Panc1 (cell line): ENCODE data around the gene PRMT3. TPM values are rescaled to one million over a fixed set of nuclear protein-coding genes. Genes with fewer than 3 reads are reported as not detected.

Experiments
- ATAC-seq: fragments of 200-7000 bp; cut with Tn5 transposase; 2 replicates; pipeline ENCODE4 v1.9.1; 2020; ENCODE audit warnings: mild to moderate bottlenecking, moderate library complexity
- BruUV-seq: library from RNA; stranded (reverse); fragments of 400-500 nt; replicated peaks from 2 replicates; lab custom pipeline; 2021; lab: Mats Ljungman, UMichigan
- CTCF ChIA-PET: fragments of 300-600 bp; sonication (Branson Sonifier 250); formaldehyde crosslinking; loops from one replicate; lab custom pipeline; 2022; ENCODE audit warnings: antibody characterized with exemption; lab: Charles Lee
- POLR2A ChIA-PET: fragments of 300-600 bp; sonication (Branson Sonifier 250); formaldehyde crosslinking; loops from one replicate; lab custom pipeline; 2022; ENCODE audit warnings: antibody characterized with exemption; lab: Charles Lee
- DNase-seq: peaks from one replicate; pipeline ENCODE4 v3.0.0-alpha.2; 2010; ENCODE audit warnings: low read depth, low spot score
- H3K27ac ChIP-seq: 2 replicates; pipeline ENCODE4 v1.5.1; 2011; ENCODE audit warnings: mild to moderate bottlenecking, low read length, inconsistent platforms
- H3K27me3 ChIP-seq: fragments of 200-500 bp; sonication (Bioruptor generic); 2 replicates; pipeline ENCODE4 v1.6.0; 2014; ENCODE audit warnings: low read length, inconsistent platforms; ENCODE audit not compliant: control insufficient read depth, insufficient read depth
- H3K36me3 ChIP-seq: fragments of 200-500 bp; sonication (Bioruptor generic); 2 replicates; pipeline ENCODE4 v1.5.1; 2014; ENCODE audit warnings: inconsistent platforms, mild to moderate bottlenecking, low read length, moderate library complexity; ENCODE audit not compliant: control insufficient read depth, insufficient read depth
- H3K4me1 ChIP-seq: 2 replicates; pipeline ENCODE4 v1.5.1; 2011; ENCODE audit warnings: inconsistent platforms, mild to moderate bottlenecking, low read length, moderate library complexity; ENCODE audit not compliant: control insufficient read depth, insufficient read depth
- H3K4me3 ChIP-seq, 2 experiments: 2 replicates each; pipeline ENCODE4 v1.5.1; 2011 to 2012; ENCODE audit warnings: low read depth in 2 of 2, low read length in 2 of 2, mild to moderate bottlenecking in 2 of 2, inconsistent platforms in 1 of 2, moderate library complexity in 1 of 2
- H3K9me3 ChIP-seq: fragments of 200-500 bp; sonication (Bioruptor generic); 2 replicates; pipeline ENCODE4 v1.5.1; 2014; ENCODE audit warnings: low read depth, mild to moderate bottlenecking, inconsistent platforms, low read length, moderate library complexity; ENCODE audit not compliant: control insufficient read depth, insufficient read depth
- CTCF ChIP-seq: fragments of 450-650 bp; IDR thresholded peaks from 2 replicates; pipeline ENCODE4 v1.5.1; 2017; ENCODE audit warnings: mild to moderate bottlenecking
- POLR2AphosphoS5 ChIP-seq: IDR thresholded peaks from 2 replicates; pipeline ENCODE4 v1.6.1; 2012; ENCODE audit warnings: mild to moderate bottlenecking, low read depth, low read length, moderate library complexity
- SIN3A ChIP-seq: IDR thresholded peaks from 2 replicates; pipeline ENCODE4 v1.6.1; 2012; ENCODE audit warnings: low read depth, mild to moderate bottlenecking, low read length, moderate library complexity, borderline replicate concordance; ENCODE audit not compliant: insufficient read depth
- TCF7L2 ChIP-seq: IDR thresholded peaks from 2 replicates; pipeline ENCODE4 v1.6.1; 2011; ENCODE audit warnings: mild to moderate bottlenecking, low read depth, low read length, inconsistent platforms
- in situ Hi-C: cut with HindIII; loops from 2 replicates; pipeline ENCODE4 v1.10.0; 2016; ENCODE audit warnings: low sequenced_read_pairs, low pct_unique_long_range_greater_than_20kb
- intact Hi-C: fragments of 100-400 bp; cut with micrococcal nuclease; formaldehyde crosslinking; loops from one replicate; pipeline ENCODE4 v1.10.0; 2022; ENCODE audit not compliant: unreplicated experiment
- total RNA-seq: library from RNA; stranded (reverse); gene quantifications from one replicate; pipeline ENCODE4 v1.2.1, GENCODE V29; 2021; ENCODE audit not compliant: unreplicated experiment
- TF ChIP-seq, protein P1 (sequence below), 2 experiments: IDR thresholded peaks; 2 replicates each; pipeline ENCODE4 v1.6.1; 2011 to 2012; ENCODE audit warnings: low read depth in 2 of 2, control low read depth in 1 of 2, low read length in 1 of 2, mild to moderate bottlenecking in 1 of 2, moderate library complexity in 1 of 2; ENCODE audit not compliant: insufficient read depth in 1 of 2

PRMT3 gene
- total RNA-seq, 1 experiment from 2014 or later = 31.2 TPM

DNA sequence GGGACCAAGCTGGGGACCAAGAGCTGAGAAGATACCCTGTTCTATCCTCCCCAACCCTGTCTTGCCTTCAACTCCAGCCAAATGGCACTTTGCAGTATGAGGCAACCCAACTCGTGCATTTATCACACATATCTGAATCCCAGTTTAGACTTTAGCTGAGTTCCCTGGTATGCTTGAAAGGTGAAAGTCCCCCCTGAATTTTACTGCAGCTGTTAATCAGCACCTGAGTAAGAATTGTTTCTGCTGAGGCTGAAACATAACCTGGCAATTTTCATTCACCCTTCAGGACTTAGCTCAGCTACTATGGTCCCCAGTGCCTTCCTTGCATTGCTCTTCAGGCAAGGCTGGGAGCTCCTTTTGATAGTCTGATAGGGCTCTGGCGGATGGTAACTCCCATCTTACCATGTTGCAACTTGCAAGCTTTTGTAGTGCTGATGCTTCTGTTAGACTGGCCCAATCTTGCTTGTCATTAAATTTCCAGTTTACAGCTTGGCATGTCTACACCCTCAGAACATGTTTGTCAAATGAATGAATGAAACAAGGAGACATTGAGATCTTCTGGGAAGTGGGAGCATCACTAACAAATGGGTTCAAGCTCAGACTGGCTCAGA, 147.9 kb downstream of the PRMT3 start:
- Histone ChIP-seq H3K27me3 (no peaks in the 10 kb centered on the region; the same call in 1 of the 2 replicates), H3K4me1 (peaks cover 4% of the 10 kb centered on the region; the same call in 1 of the 2 replicates), H3K4me3 (no peak overlapping the region), H3K36me3 (no peaks in the 10 kb centered on the region), H3K9me3 (no peaks in the 10 kb centered on the region), H3K27ac (no peak overlapping the region)
- in situ Hi-C loops = no loop called here
- DNase-seq = no peak
- TF ChIP-seq, protein P1, sequence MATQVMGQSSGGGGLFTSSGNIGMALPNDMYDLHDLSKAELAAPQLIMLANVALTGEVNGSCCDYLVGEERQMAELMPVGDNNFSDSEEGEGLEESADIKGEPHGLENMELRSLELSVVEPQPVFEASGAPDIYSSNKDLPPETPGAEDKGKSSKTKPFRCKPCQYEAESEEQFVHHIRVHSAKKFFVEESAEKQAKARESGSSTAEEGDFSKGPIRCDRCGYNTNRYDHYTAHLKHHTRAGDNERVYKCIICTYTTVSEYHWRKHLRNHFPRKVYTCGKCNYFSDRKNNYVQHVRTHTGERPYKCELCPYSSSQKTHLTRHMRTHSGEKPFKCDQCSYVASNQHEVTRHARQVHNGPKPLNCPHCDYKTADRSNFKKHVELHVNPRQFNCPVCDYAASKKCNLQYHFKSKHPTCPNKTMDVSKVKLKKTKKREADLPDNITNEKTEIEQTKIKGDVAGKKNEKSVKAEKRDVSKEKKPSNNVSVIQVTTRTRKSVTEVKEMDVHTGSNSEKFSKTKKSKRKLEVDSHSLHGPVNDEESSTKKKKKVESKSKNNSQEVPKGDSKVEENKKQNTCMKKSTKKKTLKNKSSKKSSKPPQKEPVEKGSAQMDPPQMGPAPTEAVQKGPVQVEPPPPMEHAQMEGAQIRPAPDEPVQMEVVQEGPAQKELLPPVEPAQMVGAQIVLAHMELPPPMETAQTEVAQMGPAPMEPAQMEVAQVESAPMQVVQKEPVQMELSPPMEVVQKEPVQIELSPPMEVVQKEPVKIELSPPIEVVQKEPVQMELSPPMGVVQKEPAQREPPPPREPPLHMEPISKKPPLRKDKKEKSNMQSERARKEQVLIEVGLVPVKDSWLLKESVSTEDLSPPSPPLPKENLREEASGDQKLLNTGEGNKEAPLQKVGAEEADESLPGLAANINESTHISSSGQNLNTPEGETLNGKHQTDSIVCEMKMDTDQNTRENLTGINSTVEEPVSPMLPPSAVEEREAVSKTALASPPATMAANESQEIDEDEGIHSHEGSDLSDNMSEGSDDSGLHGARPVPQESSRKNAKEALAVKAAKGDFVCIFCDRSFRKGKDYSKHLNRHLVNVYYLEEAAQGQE (IDR thresholded peaks at IDR 0.05; ENCODE audit: insufficient read depth in 1 of 2, low read depth in 2 of 2, low read length in 1 of 2) = no peak
- TF ChIP-seq POLR2AphosphoS5 = no peak
- POLR2A ChIA-PET = no interaction called here
- CTCF ChIA-PET = no interaction called here
- ATAC-seq = no peak
- intact Hi-C loops = no loop called here
- no TSS peak for BruUV-seq

- H3K36me3 ChIP-seq = no peaks in the 10 kb centered on the region
- BruUV-seq = no TSS peak
- DNase-seq (no peak), ATAC-seq (no peak)
- CTCF ChIA-PET = no interaction called here
- no peaks in the 10 kb centered on the region; the same call in 1 of the 2 replicates for H3K27me3 ChIP-seq
- no peak overlapping the region for H3K4me3 ChIP-seq
- TF ChIP-seq SIN3A = no peak
- no peak for TF ChIP-seq CTCF
- TF ChIP-seq POLR2AphosphoS5 = no peak
- TF ChIP-seq, protein P1 (IDR thresholded peaks at IDR 0.05; ENCODE audit: insufficient read depth in 1 of 2, low read depth in 2 of 2, low read length in 1 of 2) = no peak
- no peak for TF ChIP-seq TCF7L2
- intact Hi-C loops (no loop called here), in situ Hi-C loops (no loop called here)
- no peaks in the 10 kb centered on the region for H3K9me3 ChIP-seq
- peaks cover 1% of the 10 kb centered on the region; the same call in 1 of the 2 replicates for H3K4me1 ChIP-seq
- POLR2A ChIA-PET = no interaction called here
- no peak overlapping the region for H3K27ac ChIP-seq
Observed at GRCh38 chr11:20536365-20536764, 148.8 kb downstream of the PRMT3 start.
